ENCODE data around the gene SDHAF1. TPM values are rescaled to one million over a fixed set of nuclear protein-coding genes. Genes with fewer than 3 reads are reported as not detected.
"Not testable (repeated sequence)": the region's sequence is repeated elsewhere in the genome, so short reads cannot be mapped to it uniquely, and the experiment has no call there.

The SDHAF1 gene
- total and polyA plus RNA-seq, 2 donors (not counting 3 experiments of a cell fraction or from before 2014, with no cell fraction given): 10.3 to 16.2 TPM

DNA sequence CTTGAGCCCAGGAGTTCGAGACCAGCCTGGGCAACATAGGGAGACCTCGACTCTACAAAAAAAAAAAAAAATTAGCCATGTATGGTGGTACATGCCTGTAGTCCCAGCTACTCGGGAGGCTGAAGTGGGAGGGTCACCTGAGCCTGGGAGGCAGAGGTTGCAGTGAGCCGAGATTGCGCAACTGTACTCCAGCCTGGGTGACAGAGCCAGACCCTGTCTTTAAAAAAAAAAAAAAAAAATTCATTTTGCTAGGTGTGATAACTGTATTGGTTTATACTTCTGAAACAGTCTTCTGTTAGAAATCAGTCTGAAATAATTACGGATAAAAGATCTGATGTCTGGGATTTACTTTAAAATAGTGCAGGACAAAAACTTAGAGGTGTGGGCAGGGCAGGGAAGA, 46.1 kb downstream of the SDHAF1 start:
- BruUV-seq (replicated peaks); FAIRE-seq; DNase-seq (ENCODE audit: low read depth, low spot score); H3K4me1 ChIP-seq (ENCODE audit: control insufficient read depth, extremely low read depth, insufficient read depth, low read length); H3K27me3 ChIP-seq (ENCODE audit: control insufficient read depth in 2 of 2, insufficient read depth in 2 of 2, low read length in 2 of 2); H3K27ac ChIP-seq (ENCODE audit: insufficient read depth, low read depth, low read length); H2AFZ ChIP-seq (ENCODE audit: low read depth, low read length); dilution Hi-C loops (cut with MboI; ENCODE audit: extremely low pct_ligation_motif_present, low sequenced_read_pairs); H3K4me3 ChIP-seq (replicated peaks in 1 of 3; ENCODE audit: insufficient read depth in 1 of 3, low read depth in 1 of 3, low read length in 3 of 3); H3K4me2 ChIP-seq (ENCODE audit: insufficient read depth, low read length); POLR2A ChIA-PET; H3K9ac ChIP-seq (replicated peaks; ENCODE audit: extremely low read depth, insufficient read depth, low read length); H3K9me3 ChIP-seq (replicated peaks; ENCODE audit: control insufficient read depth, insufficient read depth, low read length); H3K79me2 ChIP-seq (ENCODE audit: control insufficient read depth, insufficient read depth, low read length); intact Hi-C loops (cut with micrococcal nuclease); H4K20me1 ChIP-seq (replicated peaks; ENCODE audit: control insufficient read depth, extremely low read depth, insufficient read depth, low read length); H3K9me1 ChIP-seq (replicated peaks; ENCODE audit: control insufficient read depth, extremely low read depth, insufficient read depth, low read length); CTCF ChIA-PET; H3K36me3 ChIP-seq (ENCODE audit: control insufficient read depth in 2 of 2, extremely low read depth in 1 of 2, insufficient read depth in 2 of 2, low read length in 2 of 2): not testable (repeated sequence)

DNA sequence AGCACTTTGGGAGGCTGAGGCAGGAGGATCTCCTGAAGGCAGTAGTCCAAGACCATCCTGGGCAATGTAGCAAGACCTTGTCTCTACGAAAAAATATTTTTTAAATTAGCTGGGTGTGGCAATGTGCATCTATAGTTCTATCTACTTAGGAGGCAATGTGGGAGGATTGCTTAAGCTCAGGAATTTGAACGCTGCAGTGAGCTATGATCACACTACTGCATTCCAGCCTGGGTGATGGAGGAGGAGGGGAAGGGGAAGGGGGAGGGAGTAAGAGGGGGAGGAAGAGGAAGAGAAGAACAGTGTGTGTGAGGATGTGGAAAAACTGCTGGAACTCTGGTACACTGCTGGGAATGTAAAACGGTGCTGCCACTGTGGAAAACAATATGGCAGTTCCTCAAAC, 46.8 kb downstream of the SDHAF1 start:
- H3K79me2 ChIP-seq (ENCODE audit: control insufficient read depth, insufficient read depth, low read length): no peaks in the 10 kb centered on the region
- no peaks in the 10 kb centered on the region for H3K36me3 ChIP-seq (ENCODE audit: control insufficient read depth in 2 of 2, extremely low read depth in 1 of 2, insufficient read depth in 2 of 2, low read length in 2 of 2)
- no peak overlapping the region for H3K27ac ChIP-seq (ENCODE audit: insufficient read depth, low read depth, low read length)
- FAIRE-seq (no peak), DNase-seq (ENCODE audit: low read depth, low spot score) (peak; percentile 10)
- BruUV-seq (replicated peaks): no TSS peak
- no peak overlapping the region for H3K4me3 ChIP-seq (replicated peaks in 1 of 3; ENCODE audit: insufficient read depth in 1 of 3, low read depth in 1 of 3, low read length in 3 of 3)
- no peaks in the 10 kb centered on the region for H3K9me1 ChIP-seq (replicated peaks; ENCODE audit: control insufficient read depth, extremely low read depth, insufficient read depth, low read length)
- intact Hi-C loops (cut with micrococcal nuclease) (no loop called here), dilution Hi-C loops (cut with MboI; ENCODE audit: extremely low pct_ligation_motif_present, low sequenced_read_pairs) (no loop called here)
- H3K9ac ChIP-seq (replicated peaks; ENCODE audit: extremely low read depth, insufficient read depth, low read length): no peak overlapping the region
- H2AFZ ChIP-seq (ENCODE audit: low read depth, low read length): no peak overlapping the region
- no peaks in the 10 kb centered on the region for H3K4me1 ChIP-seq (ENCODE audit: control insufficient read depth, extremely low read depth, insufficient read depth, low read length)
- no peaks in the 10 kb centered on the region for H3K9me3 ChIP-seq (replicated peaks; ENCODE audit: control insufficient read depth, insufficient read depth, low read length)
- POLR2A ChIA-PET: no interaction called here
- H3K27me3 ChIP-seq (ENCODE audit: control insufficient read depth in 2 of 2, insufficient read depth in 2 of 2, low read length in 2 of 2): no peaks in the 10 kb centered on the region
- no peak for TF ChIP-seq JUN (IDR thresholded peaks at IDR 0.05; ENCODE audit: borderline replicate concordance, insufficient read depth, insufficient read length, low read depth)
- TF ChIP-seq, protein P1, sequence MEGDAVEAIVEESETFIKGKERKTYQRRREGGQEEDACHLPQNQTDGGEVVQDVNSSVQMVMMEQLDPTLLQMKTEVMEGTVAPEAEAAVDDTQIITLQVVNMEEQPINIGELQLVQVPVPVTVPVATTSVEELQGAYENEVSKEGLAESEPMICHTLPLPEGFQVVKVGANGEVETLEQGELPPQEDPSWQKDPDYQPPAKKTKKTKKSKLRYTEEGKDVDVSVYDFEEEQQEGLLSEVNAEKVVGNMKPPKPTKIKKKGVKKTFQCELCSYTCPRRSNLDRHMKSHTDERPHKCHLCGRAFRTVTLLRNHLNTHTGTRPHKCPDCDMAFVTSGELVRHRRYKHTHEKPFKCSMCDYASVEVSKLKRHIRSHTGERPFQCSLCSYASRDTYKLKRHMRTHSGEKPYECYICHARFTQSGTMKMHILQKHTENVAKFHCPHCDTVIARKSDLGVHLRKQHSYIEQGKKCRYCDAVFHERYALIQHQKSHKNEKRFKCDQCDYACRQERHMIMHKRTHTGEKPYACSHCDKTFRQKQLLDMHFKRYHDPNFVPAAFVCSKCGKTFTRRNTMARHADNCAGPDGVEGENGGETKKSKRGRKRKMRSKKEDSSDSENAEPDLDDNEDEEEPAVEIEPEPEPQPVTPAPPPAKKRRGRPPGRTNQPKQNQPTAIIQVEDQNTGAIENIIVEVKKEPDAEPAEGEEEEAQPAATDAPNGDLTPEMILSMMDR (IDR thresholded peaks at IDR 0.05; ENCODE audit: extremely low read depth in 1 of 2, insufficient read depth in 1 of 2, low read depth in 1 of 2, low read length in 2 of 2): no peak
- no peaks in the 10 kb centered on the region for H4K20me1 ChIP-seq (replicated peaks; ENCODE audit: control insufficient read depth, extremely low read depth, insufficient read depth, low read length)
- CTCF ChIA-PET: interaction anchor here (0.7 kb wide), 1 partner anchor 535 kb away, joined by 3 read pairs; no protein-coding TSS in a partner anchor
- no peak overlapping the region for H3K4me2 ChIP-seq (ENCODE audit: insufficient read depth, low read length)
